Right atrium auricular region (tissue), 2 donors: ENCODE data around the gene FAM50B. TPM values are rescaled to one million over a fixed set of nuclear protein-coding genes. Genes with fewer than 3 reads are reported as not detected.

Experiments used
- DNase-seq: peaks from one replicate; pipeline ENCODE4 v3.0.0-alpha.2; 2019; ENCODE audit warnings: low spot score
- H3K27ac ChIP-seq, 2 donors: fragments of 200-600 bp; sonication (generic); 1 replicate in 1 of 2; 2 replicates in 1 of 2; pipeline ENCODE4 v1.5.1; 2016 to 2019
- H3K27me3 ChIP-seq, 2 donors: fragments of 200-600 bp; sonication (generic); one replicate each; pipeline versions ENCODE4 v1.5.1 to v1.6.0; 2017 to 2019
- H3K36me3 ChIP-seq: fragments of 200-600 bp; sonication (generic); one replicate; pipeline ENCODE4 v1.5.1; 2016
- H3K4me1 ChIP-seq, 2 donors: fragments of 200-600 bp; sonication (generic); one replicate each; pipeline versions ENCODE4 v1.5.1 to v1.6.0; 2017 to 2019
- H3K4me3 ChIP-seq, 2 donors: fragments of 200-600 bp; sonication (generic); 1 replicate in 1 of 2; 2 replicates in 1 of 2; pipeline ENCODE4 v1.5.1; 2017 to 2019; ENCODE audit warnings: mild to moderate bottlenecking in 1 of 2, moderate library complexity in 1 of 2
- H3K9me3 ChIP-seq, 2 donors: fragments of 200-600 bp; sonication (generic); one replicate each; pipeline ENCODE4 v1.5.1; 2019
- total RNA-seq, 2 donors: library from RNA; depleted of rRNA; stranded (reverse); fragments of >200 nt; gene quantifications; one replicate each; pipeline ENCODE4 v1.1.0, GENCODE V29; 2016
- TF ChIP-seq, protein P1 (sequence below), 2 donors: fragments of 200-600 bp; sonication (generic); IDR thresholded peaks; one replicate each; pipeline ENCODE4 v1.5.1; 2019; ENCODE audit warnings: antibody characterized with exemption in 2 of 2

Gene FAM50B
- total RNA-seq, 2 donors from 2014 or later: 10.0 to 19.6 TPM

DNA sequence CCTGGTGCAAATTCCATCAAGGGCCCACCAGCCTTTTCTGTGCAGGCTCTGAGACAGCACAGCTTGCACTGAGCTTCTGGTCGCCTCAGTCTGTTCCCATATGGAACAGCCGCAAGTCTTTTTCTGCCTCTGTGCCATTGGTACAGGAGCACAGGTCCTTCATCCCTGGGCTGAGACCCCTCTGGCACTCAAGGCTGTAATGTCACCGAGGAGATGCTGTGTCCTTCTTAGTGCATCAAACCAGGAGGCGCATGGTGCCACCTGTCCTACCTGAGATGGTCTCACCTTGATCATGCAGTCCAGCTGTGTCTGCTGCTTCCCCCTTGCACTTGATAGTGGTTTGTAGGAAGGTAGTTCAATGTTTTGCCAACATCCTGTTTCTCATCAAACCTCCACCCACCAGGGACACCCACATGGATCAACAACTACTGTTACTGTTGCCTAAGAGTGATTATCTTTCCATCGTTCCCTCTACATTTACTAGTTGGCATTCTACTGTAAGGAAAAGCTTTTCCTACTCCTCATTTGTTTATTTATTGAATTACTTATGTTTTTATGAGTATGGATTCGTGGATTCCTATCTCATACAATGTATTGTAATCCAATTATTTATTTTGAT, 29.0 kb downstream of the FAM50B start:
- no peak overlapping the region for H3K4me3 ChIP-seq
- no peaks in the 10 kb centered on the region for H3K9me3 ChIP-seq
- no peaks in the 10 kb centered on the region for H3K27me3 ChIP-seq
- H3K4me1 ChIP-seq: peaks cover 0 to 4% of the 10 kb centered on the region in 2 donors
- TF ChIP-seq, protein P1, sequence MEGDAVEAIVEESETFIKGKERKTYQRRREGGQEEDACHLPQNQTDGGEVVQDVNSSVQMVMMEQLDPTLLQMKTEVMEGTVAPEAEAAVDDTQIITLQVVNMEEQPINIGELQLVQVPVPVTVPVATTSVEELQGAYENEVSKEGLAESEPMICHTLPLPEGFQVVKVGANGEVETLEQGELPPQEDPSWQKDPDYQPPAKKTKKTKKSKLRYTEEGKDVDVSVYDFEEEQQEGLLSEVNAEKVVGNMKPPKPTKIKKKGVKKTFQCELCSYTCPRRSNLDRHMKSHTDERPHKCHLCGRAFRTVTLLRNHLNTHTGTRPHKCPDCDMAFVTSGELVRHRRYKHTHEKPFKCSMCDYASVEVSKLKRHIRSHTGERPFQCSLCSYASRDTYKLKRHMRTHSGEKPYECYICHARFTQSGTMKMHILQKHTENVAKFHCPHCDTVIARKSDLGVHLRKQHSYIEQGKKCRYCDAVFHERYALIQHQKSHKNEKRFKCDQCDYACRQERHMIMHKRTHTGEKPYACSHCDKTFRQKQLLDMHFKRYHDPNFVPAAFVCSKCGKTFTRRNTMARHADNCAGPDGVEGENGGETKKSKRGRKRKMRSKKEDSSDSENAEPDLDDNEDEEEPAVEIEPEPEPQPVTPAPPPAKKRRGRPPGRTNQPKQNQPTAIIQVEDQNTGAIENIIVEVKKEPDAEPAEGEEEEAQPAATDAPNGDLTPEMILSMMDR (IDR thresholded peaks at IDR 0.05): no peak
- peak; percentile 52 for DNase-seq
- no peaks in the 10 kb centered on the region for H3K36me3 ChIP-seq
- no peak overlapping the region for H3K27ac ChIP-seq

DNA sequence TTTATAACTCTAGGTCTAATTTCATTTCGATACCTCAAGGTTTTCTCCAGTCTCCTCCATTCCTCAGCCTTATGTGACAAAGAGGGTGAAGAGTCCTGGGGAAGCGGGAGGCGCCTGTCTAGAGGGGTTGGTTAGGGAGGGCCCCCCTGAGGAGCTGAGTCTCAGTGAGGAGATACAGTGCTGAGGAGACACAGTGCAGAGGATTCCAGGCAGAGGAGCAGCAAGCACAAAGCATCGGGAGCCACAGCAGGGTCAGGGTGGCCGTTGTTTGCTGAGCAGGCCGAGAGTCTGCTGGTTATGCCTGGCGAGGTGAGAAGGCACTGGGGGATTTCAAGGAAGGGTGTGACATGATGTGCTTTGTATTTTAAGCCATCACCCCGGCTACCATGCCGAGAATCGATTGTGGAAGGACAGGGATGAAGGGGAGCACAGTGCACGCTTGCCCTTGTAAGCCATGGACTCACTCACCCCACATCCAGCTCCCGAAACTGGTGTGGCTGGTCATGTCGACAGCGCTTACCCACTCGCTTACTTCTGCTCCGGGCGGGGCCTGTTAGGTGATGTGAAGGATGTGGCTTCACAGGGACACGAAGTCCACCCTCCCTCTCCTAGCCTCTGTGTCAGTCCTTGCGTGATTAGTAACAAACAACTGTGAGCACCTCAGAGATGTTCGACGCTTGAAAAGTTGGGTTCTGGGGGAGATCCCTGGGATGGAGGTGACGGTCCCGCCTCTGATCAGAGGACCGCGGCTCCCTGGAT, 30.2 kb downstream of the FAM50B start:
- Histone ChIP-seq H3K4me3 (no peak overlapping the region), H3K4me1 (peaks cover 0 to 16% of the 10 kb centered on the region in 2 donors), H3K36me3 (no peaks in the 10 kb centered on the region), H3K27ac (no peak overlapping the region), H3K27me3 (no peaks in the 10 kb centered on the region), H3K9me3 (no peaks in the 10 kb centered on the region)
- TF ChIP-seq, protein P1 (IDR thresholded peaks at IDR 0.05): no peak
- peak; percentile 38 for DNase-seq

DNA sequence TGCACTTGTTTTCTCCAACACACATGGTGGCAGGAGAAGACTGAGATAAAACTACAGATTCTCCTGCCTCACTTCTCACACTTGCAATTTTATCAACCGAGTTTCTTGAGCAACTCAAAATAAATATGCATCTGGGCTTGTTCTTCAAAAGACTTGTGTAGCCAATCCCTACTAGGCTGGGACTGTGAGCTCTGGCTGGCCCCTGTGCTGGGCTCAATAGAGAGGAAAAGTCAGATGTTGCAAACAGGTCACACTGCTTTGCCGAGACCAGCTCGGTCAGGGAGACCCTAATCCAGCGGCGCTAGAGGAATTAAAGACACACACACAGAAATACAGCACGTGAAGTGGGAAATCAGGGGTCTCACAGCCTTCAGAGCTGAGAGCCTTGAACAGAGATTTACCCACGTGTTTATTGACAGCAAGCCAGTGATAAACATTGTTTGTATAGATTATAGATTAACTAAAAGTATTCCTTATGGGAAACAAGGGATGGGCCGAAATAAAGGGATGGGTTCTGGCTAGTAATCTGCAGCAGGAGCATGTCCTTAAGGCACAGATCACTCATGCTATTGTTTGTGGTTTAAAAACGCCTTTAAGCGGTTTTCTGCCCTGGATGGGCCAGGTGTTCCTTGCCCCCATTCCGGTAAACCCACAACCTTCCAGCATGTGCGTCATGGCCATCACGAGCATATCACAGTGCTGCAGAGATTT, 32.7 kb downstream of the FAM50B start:
- no peaks in the 10 kb centered on the region for H3K36me3 ChIP-seq
- H3K4me1 ChIP-seq: peaks cover 0 to 19% of the 10 kb centered on the region in 2 donors
- H3K4me3 ChIP-seq: no peak overlapping the region
- H3K27ac ChIP-seq: no peak overlapping the region
- DNase-seq: peak; percentile 58
- TF ChIP-seq, protein P1 (IDR thresholded peaks at IDR 0.05): no peak
- no peaks in the 10 kb centered on the region for H3K27me3 ChIP-seq
- H3K9me3 ChIP-seq: no peaks in the 10 kb centered on the region

DNA sequence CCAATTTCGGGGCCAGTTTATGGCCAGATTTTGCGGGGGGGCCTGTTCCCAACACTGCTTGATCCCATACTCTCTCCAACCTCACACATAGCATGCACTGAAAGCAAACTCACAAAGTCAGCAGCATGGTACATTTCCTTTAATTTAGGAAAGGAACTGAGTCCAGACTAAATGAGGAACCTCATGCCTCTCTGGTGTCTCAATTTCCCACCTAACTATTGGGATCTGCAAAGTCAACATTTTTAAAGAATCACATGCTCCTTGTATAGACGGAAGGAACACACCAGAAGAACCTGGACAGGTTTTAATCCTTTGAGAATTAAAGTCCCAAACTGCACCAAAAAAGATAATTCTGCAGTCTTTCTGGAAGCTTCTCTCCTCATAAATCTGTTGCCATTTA, 33.3 kb downstream of the FAM50B start:
- TF ChIP-seq, protein P1 (IDR thresholded peaks at IDR 0.05): no peak
- Histone ChIP-seq H3K36me3 (no peaks in the 10 kb centered on the region), H3K27ac (peak overlapping the region in 1 of 2 donors; percentile 44), H3K9me3 (no peaks in the 10 kb centered on the region), H3K27me3 (no peaks in the 10 kb centered on the region), H3K4me3 (no peak overlapping the region), H3K4me1 (peaks cover 0 to 22% of the 10 kb centered on the region in 2 donors)
- DNase-seq: peak; percentile 2

DNA sequence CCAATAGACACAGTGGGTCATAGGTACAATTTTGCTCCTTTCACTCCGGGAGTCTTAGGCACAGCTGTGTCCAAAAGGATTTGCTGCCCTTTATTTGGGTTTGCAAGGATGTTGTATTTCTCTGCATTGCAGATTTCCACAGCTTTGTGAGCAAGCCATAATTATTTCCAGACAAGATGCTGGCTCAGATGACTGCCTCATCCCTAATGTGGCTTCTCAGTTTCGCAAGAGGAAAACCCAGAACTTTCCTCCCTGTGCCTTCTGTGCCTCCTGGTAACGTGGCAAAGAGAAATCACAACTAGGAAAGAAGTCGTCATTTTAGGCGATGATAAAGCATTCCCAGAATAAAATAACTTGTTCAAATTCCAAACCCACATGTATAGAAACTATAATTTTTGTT, 33.7 kb downstream of the FAM50B start:
- Histone ChIP-seq H3K9me3 (no peaks in the 10 kb centered on the region), H3K36me3 (no peaks in the 10 kb centered on the region), H3K4me1 (peaks cover 0 to 26% of the 10 kb centered on the region in 2 donors), H3K27me3 (no peaks in the 10 kb centered on the region), H3K27ac (peak overlapping the region; percentile 44 to 50), H3K4me3 (no peak overlapping the region)
- TF ChIP-seq, protein P1 (IDR thresholded peaks at IDR 0.05): no peak
- peak; percentile 64 for DNase-seq
